GM18511 (cell line): Measurements from ENCODE around the gene AFDN.

Source experiments
- ATAC-seq: cut with Tn5 transposase; IDR thresholded peaks from one replicate; pipeline ENCODE4 v1.9.1; 2021; ENCODE audit warnings: mild to moderate bottlenecking, moderate library complexity; ENCODE audit not compliant: unreplicated experiment

AFDN gene

GRCh38 chr6:167838207-167838748, 11.6 kb downstream of the AFDN start:
- no peak for ATAC-seq

GRCh38 chr6:167839343-167839742, 12.6 kb downstream of the AFDN start:
- ATAC-seq, result no peak

GRCh38 chr6:167839755-167840154, 13.0 kb downstream of the AFDN start:
- ATAC-seq, result no peak

GRCh38 chr6:167840160-167840525, 13.4 kb downstream of the AFDN start:
- no peak for ATAC-seq

- ATAC-seq, result no peak
These were observed 13.9 kb downstream of the AFDN start for GRCh38 chr6:167840526-167841179.

- ATAC-seq, result no peak
These were observed 15.3 kb downstream of the AFDN start for GRCh38 chr6:167841981-167842380.

GRCh38 chr6:167842457-167842856, 15.7 kb downstream of the AFDN start:
- no peak for ATAC-seq

GRCh38 chr6:167843023-167843422, 16.3 kb downstream of the AFDN start:
- ATAC-seq, result no peak

GRCh38 chr6:167845856-167846255, 19.1 kb downstream of the AFDN start:
- no peak for ATAC-seq

- no peak for ATAC-seq
These were observed 20.4 kb downstream of the AFDN start for GRCh38 chr6:167846997-167847606.

GRCh38 chr6:167847936-167848335, 21.2 kb downstream of the AFDN start:
- no peak for ATAC-seq

- no peak for ATAC-seq
These were observed 22.1 kb downstream of the AFDN start for GRCh38 chr6:167848783-167849182.

GRCh38 chr6:167849846-167850459, 23.2 kb downstream of the AFDN start:
- no peak for ATAC-seq

GRCh38 chr6:167850782-167851181, 24.1 kb downstream of the AFDN start:
- ATAC-seq, result no peak

- peak; percentile 62 for ATAC-seq
These were observed 24.8 kb downstream of the AFDN start for GRCh38 chr6:167851370-167851952.

- no peak for ATAC-seq
These were observed 29.2 kb downstream of the AFDN start for GRCh38 chr6:167855825-167856425.

- ATAC-seq, result no peak
These were observed 29.8 kb downstream of the AFDN start for GRCh38 chr6:167856474-167856873.

- ATAC-seq, result no peak
These were observed 30.4 kb downstream of the AFDN start for GRCh38 chr6:167856999-167857660.

GRCh38 chr6:167858086-167858591, 31.4 kb downstream of the AFDN start:
- ATAC-seq, result no peak

GRCh38 chr6:167858842-167859664, 32.3 kb downstream of the AFDN start:
- no peak for ATAC-seq
